ENCODE measurements around the gene SIPA1L3. TPM values are rescaled to one million over a fixed set of nuclear protein-coding genes. Genes with fewer than 3 reads are reported as not detected.

The SIPA1L3 gene
- total RNA-seq, 1 donor from 2014 or later = 29.6 TPM

- no peak overlapping the region for H3K4me3 Mint-ChIP-seq (ENCODE audit: unreplicated experiment)
- no peak for DNase-seq (ENCODE audit: low spot score)
These were observed 261.6 kb downstream of the SIPA1L3 start for GRCh38 chr19:38168637-38169036.

GRCh38 chr19:38170334-38170733, 263.3 kb downstream of the SIPA1L3 start:
- Mint-ChIP-seq H3K27ac (ENCODE audit: unreplicated experiment) (no peak overlapping the region), H3K27me3 (ENCODE audit: unreplicated experiment) (peaks cover 14% of the 10 kb centered on the region), H3K9me3 (ENCODE audit: unreplicated experiment) (no peaks in the 10 kb centered on the region), H3K4me3 (ENCODE audit: unreplicated experiment) (no peak overlapping the region), H3K36me3 (ENCODE audit: low read depth, unreplicated experiment) (peaks cover 19% of the 10 kb centered on the region), H3K4me1 (ENCODE audit: unreplicated experiment) (peaks cover 5% of the 10 kb centered on the region)
- no peak for DNase-seq (ENCODE audit: low spot score)
- TF ChIP-seq CTCF (IDR thresholded peaks at IDR 0.05; ENCODE audit: unreplicated experiment) = no peak

More at GRCh38 chr19:38168637-38169036, 261.6 kb downstream of the SIPA1L3 start:
- Mint-ChIP-seq H3K9me3 (ENCODE audit: unreplicated experiment) (no peaks in the 10 kb centered on the region), H3K27ac (ENCODE audit: unreplicated experiment) (peak overlapping the region; percentile 61), H3K36me3 (ENCODE audit: low read depth, unreplicated experiment) (peaks cover 31% of the 10 kb centered on the region), H3K4me1 (ENCODE audit: unreplicated experiment) (peaks cover 5% of the 10 kb centered on the region), H3K27me3 (ENCODE audit: unreplicated experiment) (peaks cover 16% of the 10 kb centered on the region)
- no peak for TF ChIP-seq CTCF (IDR thresholded peaks at IDR 0.05; ENCODE audit: unreplicated experiment)

GRCh38 chr19:38172001-38172400, 265.0 kb downstream of the SIPA1L3 start:
- H3K4me1 Mint-ChIP-seq (ENCODE audit: unreplicated experiment) = peaks cover 5% of the 10 kb centered on the region

GRCh38 chr19:38173291-38174041, 266.5 kb downstream of the SIPA1L3 start:
- no peak for DNase-seq (ENCODE audit: low spot score)
- H3K27ac Mint-ChIP-seq (ENCODE audit: unreplicated experiment) = no peak overlapping the region
- H3K4me3 Mint-ChIP-seq (ENCODE audit: unreplicated experiment) = peak overlapping the region; percentile 42

More at GRCh38 chr19:38172001-38172400, 265.0 kb downstream of the SIPA1L3 start:
- H3K9me3 Mint-ChIP-seq (ENCODE audit: unreplicated experiment) = no peaks in the 10 kb centered on the region
- no peak for TF ChIP-seq CTCF (IDR thresholded peaks at IDR 0.05; ENCODE audit: unreplicated experiment)
- H3K4me3 Mint-ChIP-seq (ENCODE audit: unreplicated experiment) = peak overlapping the region; percentile 62
- peaks cover 17% of the 10 kb centered on the region for H3K27me3 Mint-ChIP-seq (ENCODE audit: unreplicated experiment)
- peak overlapping the region; percentile 64 for H3K27ac Mint-ChIP-seq (ENCODE audit: unreplicated experiment)
- H3K36me3 Mint-ChIP-seq (ENCODE audit: low read depth, unreplicated experiment) = peaks cover 10% of the 10 kb centered on the region
- no peak for DNase-seq (ENCODE audit: low spot score)

More at GRCh38 chr19:38173291-38174041, 266.5 kb downstream of the SIPA1L3 start:
- peaks cover 5% of the 10 kb centered on the region for H3K4me1 Mint-ChIP-seq (ENCODE audit: unreplicated experiment)
- H3K36me3 Mint-ChIP-seq (ENCODE audit: low read depth, unreplicated experiment) = peaks cover 10% of the 10 kb centered on the region
- TF ChIP-seq CTCF (IDR thresholded peaks at IDR 0.05; ENCODE audit: unreplicated experiment) = no peak
- peaks cover 17% of the 10 kb centered on the region for H3K27me3 Mint-ChIP-seq (ENCODE audit: unreplicated experiment)
- H3K9me3 Mint-ChIP-seq (ENCODE audit: unreplicated experiment) = no peaks in the 10 kb centered on the region

All from endothelial cell (in vitro differentiated cells).